Measurements from ENCODE around the gene HES4.

HES4 gene, protein sequence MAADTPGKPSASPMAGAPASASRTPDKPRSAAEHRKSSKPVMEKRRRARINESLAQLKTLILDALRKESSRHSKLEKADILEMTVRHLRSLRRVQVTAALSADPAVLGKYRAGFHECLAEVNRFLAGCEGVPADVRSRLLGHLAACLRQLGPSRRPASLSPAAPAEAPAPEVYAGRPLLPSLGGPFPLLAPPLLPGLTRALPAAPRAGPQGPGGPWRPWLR

DNA sequence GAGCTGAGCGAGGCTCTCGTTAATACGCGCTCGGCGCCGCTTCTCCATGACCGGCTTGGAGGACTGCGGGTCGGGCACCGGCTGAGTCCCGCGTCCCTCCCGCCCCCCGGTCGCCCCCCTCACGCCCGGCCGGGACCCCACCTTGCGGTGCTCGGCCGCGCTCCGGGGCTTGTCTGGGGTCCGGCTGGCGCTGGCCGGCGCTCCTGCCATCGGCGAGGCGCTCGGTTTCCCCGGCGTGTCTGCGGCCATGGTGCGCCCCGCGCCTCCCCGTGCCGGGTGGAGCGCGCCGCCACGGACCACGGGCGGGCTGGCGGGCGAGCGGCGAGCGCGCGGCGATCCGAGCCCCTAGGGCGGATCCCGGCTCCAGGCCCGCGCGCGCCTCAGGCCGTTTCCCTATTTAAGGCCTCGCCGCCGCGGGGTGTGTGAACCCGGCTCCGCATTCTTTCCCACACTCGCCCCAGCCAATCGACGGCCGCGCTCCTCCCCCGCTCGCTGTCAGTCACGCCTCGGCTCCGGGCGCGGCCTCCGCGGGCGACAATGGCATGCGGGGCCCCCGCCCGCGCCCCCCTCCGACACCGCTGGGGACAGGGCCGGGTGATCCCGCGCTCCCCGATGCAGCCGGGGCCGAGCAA, at the start of gene HES4:
Gene HES4 (minus strand): TSS at position 373 of the 632 bp plus-strand sequence. CDS start 124 bp downstream, at position 249.
- peak; percentile 79 for DNase-seq

- DNase-seq, result no peak
These were observed 48.9 kb upstream of the HES4 start for GRCh38 chr1:1048765-1049164.

- no peak for DNase-seq
These were observed 48.1 kb upstream of the HES4 start for GRCh38 chr1:1047963-1048362.

DNA sequence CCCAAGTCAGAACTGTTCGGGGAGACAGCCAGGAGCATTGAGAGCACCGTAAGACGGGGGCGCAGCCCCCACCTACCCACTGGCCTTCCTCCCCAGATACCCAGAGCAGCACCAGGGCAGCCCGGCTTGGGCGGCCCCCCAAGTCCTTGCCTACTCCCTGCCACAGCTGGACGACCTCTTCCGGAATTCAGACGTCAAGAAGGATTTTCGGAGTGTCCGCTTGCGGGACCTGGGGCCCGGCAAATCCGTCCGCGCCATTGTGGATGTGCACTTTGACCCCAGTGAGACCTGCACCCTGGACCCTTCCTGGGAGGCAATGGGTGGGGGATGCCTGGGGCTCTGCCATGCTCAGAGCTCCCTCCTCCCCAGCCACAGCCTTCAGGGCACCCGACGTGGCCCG, 47.5 kb upstream of the HES4 start:
- DNase-seq, result no peak

DNA sequence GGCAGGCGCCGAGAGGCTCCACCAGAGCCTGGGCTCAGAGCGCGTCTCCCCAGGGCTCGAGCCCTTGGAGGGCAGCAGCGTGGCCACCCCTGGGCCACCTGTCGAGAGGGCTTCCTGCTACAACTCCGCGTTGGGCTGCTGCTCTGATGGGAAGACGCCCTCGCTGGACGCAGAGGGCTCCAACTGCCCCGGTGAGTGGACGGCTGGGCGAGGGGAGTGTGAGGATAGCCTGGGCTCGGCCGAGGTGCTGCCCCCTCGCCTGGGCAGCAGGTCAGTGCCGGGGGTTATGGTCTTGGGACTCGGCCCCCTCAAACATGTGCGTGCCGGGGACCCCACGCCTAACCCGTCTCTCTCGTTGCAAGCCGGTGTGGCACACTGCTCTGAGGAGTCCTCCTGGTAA, 46.9 kb upstream of the HES4 start:
- no peak for DNase-seq

GRCh38 chr1:1046243-1046642, 46.3 kb upstream of the HES4 start:
- no peak for DNase-seq

- DNase-seq, result no peak
These were observed 45.2 kb upstream of the HES4 start for GRCh38 chr1:1045129-1045528.

DNA sequence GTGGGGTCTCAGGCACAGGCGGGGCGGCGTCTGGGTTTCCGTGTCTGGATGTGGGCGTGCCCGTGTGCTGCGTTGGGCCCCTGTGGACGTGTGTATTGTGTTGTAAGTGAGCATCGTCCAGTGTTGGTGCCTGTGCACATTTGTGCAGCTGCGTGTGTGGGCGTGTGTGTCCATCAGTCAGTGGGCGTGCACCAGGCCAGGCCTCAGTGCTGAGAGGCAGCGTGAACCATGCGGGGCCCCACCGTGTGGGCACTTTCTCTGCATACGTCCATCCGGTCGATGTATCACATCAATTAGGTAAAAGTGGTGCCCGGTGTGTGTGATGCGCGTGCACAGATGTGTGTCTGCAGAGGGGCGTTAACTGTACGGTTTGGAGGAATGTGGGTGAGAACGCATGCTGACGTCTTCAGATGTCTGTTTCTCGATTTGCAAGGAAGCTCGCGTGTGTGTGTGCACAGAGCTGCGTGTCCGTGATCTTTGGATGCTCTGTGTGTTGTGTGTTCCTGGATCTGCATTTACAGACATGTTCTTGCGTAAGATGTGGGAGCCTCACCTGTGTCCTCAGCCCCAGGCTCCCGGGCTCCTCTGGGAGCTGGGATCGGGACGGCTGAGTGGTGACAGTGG, 44.7 kb upstream of the HES4 start:
- DNase-seq, result no peak

GRCh38 chr1:1043921-1044320, 44.0 kb upstream of the HES4 start:
- DNase-seq, result no peak

- no peak for DNase-seq
These were observed 43.5 kb upstream of the HES4 start for GRCh38 chr1:1043411-1043810.

DNA sequence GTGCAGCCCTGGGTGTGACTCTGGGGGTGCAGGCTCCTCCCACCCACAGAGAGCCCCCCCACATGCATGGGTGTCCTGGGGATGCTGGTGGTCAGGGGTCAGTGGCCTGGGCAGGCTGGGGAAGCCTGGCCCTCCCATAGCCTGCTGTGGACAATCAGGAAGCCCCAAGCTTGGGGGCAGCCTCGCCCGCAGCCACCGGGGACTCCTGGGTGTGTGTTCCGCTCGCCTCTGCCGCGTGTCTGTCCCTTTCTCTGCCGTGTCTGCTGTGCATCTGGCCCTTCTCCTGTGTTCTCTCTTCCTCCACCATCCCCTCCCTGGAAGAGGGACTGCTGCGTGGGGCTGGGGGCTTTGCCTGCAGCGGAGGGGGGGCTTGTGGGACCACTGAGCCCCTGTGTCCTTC, 42.9 kb upstream of the HES4 start:
- no peak for DNase-seq

DNA sequence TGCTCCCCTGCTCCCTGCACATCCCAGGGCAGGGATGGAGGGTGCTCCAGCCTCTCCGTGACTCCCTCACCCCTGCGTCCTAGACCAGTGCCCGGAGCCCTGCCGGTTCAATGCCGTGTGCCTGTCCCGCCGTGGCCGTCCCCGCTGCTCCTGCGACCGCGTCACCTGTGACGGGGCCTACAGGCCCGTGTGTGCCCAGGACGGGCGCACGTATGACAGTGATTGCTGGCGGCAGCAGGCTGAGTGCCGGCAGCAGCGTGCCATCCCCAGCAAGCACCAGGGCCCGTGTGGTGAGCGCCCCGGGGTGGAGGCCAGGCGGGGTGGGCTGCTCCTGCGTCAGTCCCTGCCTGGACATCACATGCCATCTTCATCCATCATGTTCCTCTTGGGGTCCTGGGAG, 42.0 kb upstream of the HES4 start:
- DNase-seq, result no peak

GRCh38 chr1:1041092-1041523, 41.2 kb upstream of the HES4 start:
- no peak for DNase-seq

GRCh38 chr1:1040004-1040991, 40.4 kb upstream of the HES4 start:
- DNase-seq, result peak; percentile 84

GRCh38 chr1:1039145-1039910, 39.4 kb upstream of the HES4 start:
- no peak for DNase-seq

DNA sequence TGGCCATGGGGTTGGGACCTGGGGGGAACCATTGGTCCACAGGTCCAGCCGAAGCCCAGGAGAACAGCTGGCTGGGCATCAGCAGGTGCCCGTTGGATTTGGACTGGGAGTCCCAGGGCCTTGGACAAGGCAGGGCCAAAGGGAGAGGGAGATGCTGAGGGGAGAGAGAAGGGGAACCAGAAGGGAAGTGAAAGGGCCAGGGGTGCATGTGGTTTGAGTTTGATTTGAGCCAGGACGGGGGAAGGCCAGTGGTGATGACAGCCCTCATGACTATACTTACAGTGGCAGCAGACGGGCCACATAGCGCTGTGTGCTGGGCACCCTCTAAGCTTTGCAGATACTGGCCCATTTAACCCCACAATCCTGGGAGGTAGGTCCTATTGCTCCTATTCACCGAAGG, 38.8 kb upstream of the HES4 start:
- no peak for DNase-seq

DNA sequence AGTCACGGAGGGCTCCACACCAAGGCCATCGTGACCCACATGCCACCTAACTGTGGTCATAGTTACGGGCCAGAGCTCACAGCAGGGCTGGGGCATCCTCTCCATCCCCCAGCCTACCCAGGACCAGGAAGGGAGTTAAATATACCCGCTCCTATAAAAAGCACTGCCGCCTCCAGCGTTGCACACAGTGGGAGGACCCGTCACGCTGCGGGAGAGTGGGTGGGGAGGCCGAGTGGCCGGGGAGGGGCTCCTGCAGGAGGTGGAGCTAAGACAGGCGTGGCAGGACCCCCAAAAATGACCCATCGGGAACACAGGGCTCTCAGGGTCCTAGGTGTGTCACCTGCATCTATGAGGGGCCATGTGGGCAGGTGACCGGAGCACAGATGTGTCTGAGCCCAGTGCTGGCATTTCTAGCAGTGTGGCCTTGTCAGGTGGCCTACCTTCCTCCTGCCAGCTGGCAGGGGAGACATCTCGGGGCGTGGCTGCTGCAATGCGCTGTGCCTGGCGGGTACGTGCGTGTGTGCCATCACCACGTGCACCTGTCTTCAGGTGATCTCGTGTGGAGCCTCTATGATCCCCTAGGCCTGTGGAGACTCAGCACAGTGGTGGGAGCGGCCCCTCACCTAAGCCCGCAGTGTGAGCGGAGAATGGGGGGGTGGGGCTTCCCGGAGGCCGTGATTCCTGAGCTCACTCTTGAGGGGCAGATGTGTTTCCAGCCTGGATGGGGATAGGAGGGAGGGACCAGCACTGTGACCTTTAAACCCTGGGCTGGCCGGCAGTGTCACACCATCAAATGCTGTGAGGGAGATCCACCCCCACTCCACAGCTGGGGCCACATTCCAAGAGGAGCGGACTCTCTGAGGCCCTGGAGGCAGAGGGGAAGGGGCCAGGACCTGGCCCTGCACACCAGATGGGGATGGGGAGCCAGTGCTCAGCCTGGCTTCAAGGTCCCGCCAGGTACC, 37.8 kb upstream of the HES4 start:
- DNase-seq, result no peak

- no peak for DNase-seq
These were observed 35.5 kb upstream of the HES4 start for GRCh38 chr1:1035291-1035943.

- DNase-seq, result no peak
These were observed 34.5 kb upstream of the HES4 start for GRCh38 chr1:1034439-1034781.

- no peak for DNase-seq
These were observed 34.0 kb upstream of the HES4 start for GRCh38 chr1:1033731-1034438.

Data from CD4-positive, alpha-beta T cell treated with Interleukin-15 for 1 hour (primary cell).